Upper lobe of left lung (tissue), 6 donors: ENCODE results near the gene PARVA. TPM values are rescaled to one million over a fixed set of nuclear protein-coding genes. Genes with fewer than 3 reads are reported as not detected.

Source experiments
- ATAC-seq, 2 donors: fragments of 200-7000 bp; cut with Tn5 transposase; one replicate each; pipeline ENCODE4 v1.9.1; 2022; ENCODE audit warnings: mild to moderate bottlenecking in 2 of 2, moderate library complexity in 2 of 2; ENCODE audit not compliant: low FRiP score in 2 of 2
- DNase-seq, 2 donors: peaks; one replicate each; pipeline ENCODE4 v3.0.0-alpha.2; 2019 to 2020
- H3K27ac ChIP-seq, 4 donors: fragments of 200-600 bp; sonication (generic); one replicate each; pipeline ENCODE4 v1.5.1; 2016 to 2019
- H3K27me3 ChIP-seq, 4 donors: fragments of 200-600 bp; sonication (generic); one replicate each; pipeline ENCODE4 v1.5.1; 2017 to 2019
- H3K36me3 ChIP-seq, 4 donors: fragments of 200-600 bp; sonication (generic); one replicate each; pipeline ENCODE4 v1.5.1; 2016 to 2019
- H3K4me1 ChIP-seq, 4 donors: fragments of 200-600 bp; sonication (generic); one replicate each; pipeline ENCODE4 v1.5.1; 2018 to 2019
- H3K4me3 ChIP-seq, 4 donors: fragments of 200-600 bp; sonication (generic); one replicate each; pipeline ENCODE4 v1.5.1; 2017 to 2019; ENCODE audit warnings: mild to moderate bottlenecking in 2 of 4, moderate library complexity in 1 of 4
- H3K9me3 ChIP-seq, 4 donors: fragments of 200-600 bp; sonication (generic); one replicate each; pipeline ENCODE4 v1.5.1; 2018 to 2019
- CTCF ChIP-seq, 6 experiments: fragments of 450-650 bp in 4 of 6; fragments of 200-600 bp in 2 of 6; sonication (generic) in 2 of 6; IDR thresholded peaks; one replicate each; pipeline ENCODE4 v1.5.1; 2016 to 2019; ENCODE audit warnings: antibody characterized with exemption in 6 of 6
- EP300 ChIP-seq, 4 donors: sonication (generic); formaldehyde crosslinking; IDR thresholded peaks; one replicate each; pipeline ENCODE4 v1.5.1; 2017; ENCODE audit warnings: antibody characterized with exemption in 4 of 4, control low read depth in 2 of 4
- POLR2A ChIP-seq, 4 donors: fragments of 450-650 bp; IDR thresholded peaks; one replicate each; pipeline ENCODE4 v1.5.1; 2016 to 2017; ENCODE audit warnings: antibody characterized with exemption in 4 of 4, mild to moderate bottlenecking in 2 of 4
- POLR2AphosphoS5 ChIP-seq, 2 donors: sonication (generic); formaldehyde crosslinking; IDR thresholded peaks; one replicate each; pipeline ENCODE4 v1.5.1; 2017; ENCODE audit warnings: antibody characterized with exemption in 2 of 2
- whole genome bisulfite sequencing, 2 donors: methylation state at CpG; one replicate each; pipeline ENCODE4 v1.1.5; 2017 to 2018; 5-methylcytosine and 5-hydroxymethylcytosine counted together
- total RNA-seq, 6 donors: library from RNA; depleted of rRNA in 4 of 6; stranded (reverse); fragments of >200 nt in 4 of 6; gene quantifications; one replicate each; pipeline versions ENCODE4 v1.1.0 to v1.2.1, GENCODE V29; 2016 to 2021
- donor health status: DM: no; HTN: no; CAD: no; lungs with moderate emphysema.
- donor health status: DM: no; HTN: yes; CAD: no; lungs with severe emphysema.

PARVA gene
- total RNA-seq, 6 donors from 2014 or later: 36.7 to 73.5 (median 58.0) TPM

GRCh38 chr11:12403997-12404350, 26.6 kb downstream of the PARVA start:
- 59 to 68% methylated on average over 2 of the region's 2 CpGs for WGBS, 2 donors
- TF ChIP-seq CTCF (IDR thresholded peaks at IDR 0.05): no peak
- TF ChIP-seq POLR2A (IDR thresholded peaks at IDR 0.05): no peak
- no peak for TF ChIP-seq EP300 (IDR thresholded peaks at IDR 0.05)
- no peak for TF ChIP-seq POLR2AphosphoS5 (IDR thresholded peaks at IDR 0.05)

GRCh38 chr11:12404436-12404835, 27.1 kb downstream of the PARVA start:
- H3K27ac ChIP-seq: no peak overlapping the region
- no peak for ATAC-seq
- H3K4me1 ChIP-seq: peaks cover under 1 to 17% (median 15%) of the 10 kb centered on the region in 4 donors
- no peak for DNase-seq
- TF ChIP-seq CTCF (IDR thresholded peaks at IDR 0.05) (no peak), EP300 (IDR thresholded peaks at IDR 0.05) (no peak), POLR2A (IDR thresholded peaks at IDR 0.05) (no peak), POLR2AphosphoS5 (IDR thresholded peaks at IDR 0.05) (no peak)
- WGBS, 2 donors: 77 to 88% methylated on average over 3 of the region's 3 CpGs
- no peak overlapping the region for H3K4me3 ChIP-seq
- H3K36me3 ChIP-seq: no peaks in the 10 kb centered on the region
- no peaks in the 10 kb centered on the region for H3K27me3 ChIP-seq
- H3K9me3 ChIP-seq: no peaks in the 10 kb centered on the region

More at GRCh38 chr11:12403997-12404350, 26.6 kb downstream of the PARVA start:
- Histone ChIP-seq H3K27me3 (no peaks in the 10 kb centered on the region), H3K4me3 (no peak overlapping the region), H3K4me1 (peaks cover 0 to 16% (median 12%) of the 10 kb centered on the region in 4 donors), H3K36me3 (no peaks in the 10 kb centered on the region), H3K27ac (no peak overlapping the region), H3K9me3 (no peaks in the 10 kb centered on the region)
- ATAC-seq (no peak), DNase-seq (no peak)

GRCh38 chr11:12408156-12408770, 30.9 kb downstream of the PARVA start:
- Histone ChIP-seq H3K4me1 (peaks cover 21 to 48% (median 30%) of the 10 kb centered on the region in 4 donors), H3K27me3 (no peaks in the 10 kb centered on the region), H3K27ac (no peak overlapping the region), H3K36me3 (no peaks in the 10 kb centered on the region), H3K4me3 (no peak overlapping the region), H3K9me3 (no peaks in the 10 kb centered on the region)
- DNase-seq: no peak
- no peak for ATAC-seq
- no peak for TF ChIP-seq POLR2AphosphoS5 (IDR thresholded peaks at IDR 0.05)
- TF ChIP-seq EP300 (IDR thresholded peaks at IDR 0.05): no peak
- TF ChIP-seq POLR2A (IDR thresholded peaks at IDR 0.05): no peak
- no peak for TF ChIP-seq CTCF (IDR thresholded peaks at IDR 0.05)
- WGBS, 2 donors: 76 to 87% methylated on average over 4 of the region's 4 CpGs

- no peaks in the 10 kb centered on the region for H3K27me3 ChIP-seq
- ATAC-seq: no peak
Observed at GRCh38 chr11:12409621-12410005, 32.2 kb downstream of the PARVA start.

More at GRCh38 chr11:12409621-12410005, 32.2 kb downstream of the PARVA start:
- H3K36me3 ChIP-seq: no peaks in the 10 kb centered on the region
- H3K9me3 ChIP-seq: no peaks in the 10 kb centered on the region
- 43 to 64% methylated on average over 3 of the region's 3 CpGs for WGBS, 2 donors
- H3K27ac ChIP-seq: peak overlapping the region in 1 of 4 donors; percentile 66
- H3K4me1 ChIP-seq: peaks cover 17 to 39% (median 33%) of the 10 kb centered on the region in 4 donors
- no peak for TF ChIP-seq POLR2AphosphoS5 (IDR thresholded peaks at IDR 0.05)
- no peak for TF ChIP-seq CTCF (IDR thresholded peaks at IDR 0.05)
- TF ChIP-seq POLR2A (IDR thresholded peaks at IDR 0.05): no peak
- no peak for TF ChIP-seq EP300 (IDR thresholded peaks at IDR 0.05)
- no peak overlapping the region for H3K4me3 ChIP-seq
- no peak for DNase-seq
